Trophoblast cell (in vitro differentiated cells and primary cell): Measurements from ENCODE around the gene ARGFX.
"Not testable (repeated sequence)": the region's sequence is repeated elsewhere in the genome, so short reads cannot be mapped to it uniquely, and the experiment has no call there.

Source experiments
- DNase-seq, 2 donors: peaks; one replicate each; pipeline ENCODE4 v3.0.0-alpha.2; 2016
- H2AFZ ChIP-seq: 2 replicates; pipeline ENCODE4 v1.6.1; 2013; ENCODE audit warnings: low read length, moderate library complexity, mild to moderate bottlenecking; ENCODE audit not compliant: insufficient read depth, poor library complexity
- H2AK5ac ChIP-seq: 2 replicates; pipeline ENCODE4 v1.6.1; 2013; ENCODE audit warnings: mild to moderate bottlenecking, low read length
- H2BK120ac ChIP-seq: 2 replicates; pipeline ENCODE4 v1.6.1; 2013; ENCODE audit warnings: low read length, mild to moderate bottlenecking, moderate library complexity; ENCODE audit not compliant: insufficient read depth, poor library complexity
- H2BK12ac ChIP-seq: 2 replicates; pipeline ENCODE4 v1.6.1; 2013; ENCODE audit warnings: mild to moderate bottlenecking, low read length, moderate library complexity
- H2BK5ac ChIP-seq: 2 replicates; pipeline ENCODE4 v1.6.1; 2013; ENCODE audit warnings: low read length, low read depth, moderate library complexity, mild to moderate bottlenecking; ENCODE audit not compliant: poor library complexity
- H3K14ac ChIP-seq: 2 replicates; pipeline ENCODE4 v1.6.1; 2013; ENCODE audit warnings: mild to moderate bottlenecking, low read length
- H3K18ac ChIP-seq: 2 replicates; pipeline ENCODE4 v1.6.1; 2013; ENCODE audit warnings: mild to moderate bottlenecking, low read length
- H3K23ac ChIP-seq: 2 replicates; pipeline ENCODE4 v1.6.1; 2013; ENCODE audit warnings: low read length
- H3K27ac ChIP-seq: 2 replicates; pipeline ENCODE4 v1.5.1; 2013; ENCODE audit warnings: low read depth, mild to moderate bottlenecking, inconsistent platforms, low read length, moderate library complexity
- H3K27me3 ChIP-seq: 2 replicates; pipeline ENCODE4 v1.6.1; 2013; ENCODE audit warnings: inconsistent platforms, mild to moderate bottlenecking, low read length, moderate library complexity; ENCODE audit not compliant: insufficient read depth
- H3K36me3 ChIP-seq, 2 experiments: 1 replicate in 1 of 2; 2 replicates in 1 of 2; pipeline ENCODE4 v1.6.1; 2013; ENCODE audit warnings: low read length in 2 of 2, mild to moderate bottlenecking in 2 of 2, moderate library complexity in 1 of 2; ENCODE audit not compliant: insufficient read depth in 2 of 2, control insufficient read depth in 1 of 2
- H3K4ac ChIP-seq: 2 replicates; pipeline ENCODE4 v1.6.1; 2013; ENCODE audit warnings: low read depth, mild to moderate bottlenecking, low read length, moderate library complexity
- H3K4me1 ChIP-seq, 2 experiments: 1 replicate in 1 of 2; 2 replicates in 1 of 2; pipeline ENCODE4 v1.6.1; 2013; ENCODE audit warnings: low read length in 2 of 2, mild to moderate bottlenecking in 2 of 2, moderate library complexity in 1 of 2; ENCODE audit not compliant: insufficient read depth in 2 of 2, control insufficient read depth in 1 of 2
- H3K4me2 ChIP-seq: 2 replicates; pipeline ENCODE4 v1.6.1; 2013; ENCODE audit warnings: inconsistent platforms, mild to moderate bottlenecking, low read length, moderate library complexity
- H3K4me3 ChIP-seq: 2 replicates; pipeline ENCODE4 v1.5.1; 2013; ENCODE audit warnings: mild to moderate bottlenecking, low read depth, low read length, inconsistent platforms
- H3K79me1 ChIP-seq: one replicate; pipeline ENCODE4 v1.6.1; 2013; ENCODE audit warnings: low read length
- H3K79me2 ChIP-seq: 2 replicates; pipeline ENCODE4 v1.6.1; 2013; ENCODE audit warnings: low read length, mild to moderate bottlenecking; ENCODE audit not compliant: control insufficient read depth, insufficient read depth, poor library complexity
- H3K9ac ChIP-seq: 2 replicates; pipeline ENCODE4 v1.6.1; 2013; ENCODE audit warnings: mild to moderate bottlenecking, low read length
- H3K9me3 ChIP-seq: 2 replicates; pipeline ENCODE4 v1.6.1; 2013; ENCODE audit warnings: low read depth, mild to moderate bottlenecking, control low read depth, inconsistent platforms, low read length; ENCODE audit not compliant: insufficient read depth
- H4K12ac ChIP-seq: 2 replicates; pipeline ENCODE4 v1.6.1; 2013; ENCODE audit warnings: low read depth, mild to moderate bottlenecking, low read length, moderate library complexity
- H4K8ac ChIP-seq: 2 replicates; pipeline ENCODE4 v1.6.1; 2013; ENCODE audit warnings: low read depth, mild to moderate bottlenecking, low read length, moderate library complexity
- H4K91ac ChIP-seq: one replicate; pipeline ENCODE4 v1.6.1; 2013; ENCODE audit warnings: low read depth, mild to moderate bottlenecking, low read length, moderate library complexity
- WGBS: extraction: QIAGEN DNeasy Blood & Tissue Kit; methylation state at CpG from one replicate; pipeline ENCODE4 v1.1.7; 2013; ENCODE audit warnings: missing lambda C conversion rate; ENCODE audit not compliant: insufficient read length, insufficient coverage; ENCODE audit errors: extremely low coverage; 5-methylcytosine and 5-hydroxymethylcytosine counted together

The ARGFX gene

DNA sequence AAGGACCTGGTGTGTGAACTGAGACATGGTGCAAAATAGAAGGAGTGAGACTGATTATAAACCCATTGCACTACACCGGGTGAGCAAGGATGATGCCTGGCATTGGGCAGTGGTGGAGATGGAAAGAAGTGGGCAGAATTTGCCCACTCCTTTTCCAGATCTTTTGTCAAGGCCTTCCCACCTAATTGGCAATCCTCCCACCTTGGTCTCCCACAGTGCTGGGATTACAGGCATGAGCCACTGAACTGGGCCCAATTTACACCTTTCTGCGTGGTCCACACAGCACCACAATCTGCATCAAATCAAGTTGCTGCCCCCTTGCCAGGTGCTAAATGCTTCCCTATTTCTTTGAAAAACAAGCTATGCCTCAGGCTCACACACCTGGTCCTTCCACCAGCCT, 30.8 kb downstream of the ARGFX start:
- H3K9me3 ChIP-seq, result no peaks in the 10 kb centered on the region
- no peak overlapping the region for H4K8ac ChIP-seq
- H3K27ac ChIP-seq, result no peak overlapping the region
- no peaks in the 10 kb centered on the region for H3K36me3 ChIP-seq
- no peak for DNase-seq
- no peak overlapping the region for H3K14ac ChIP-seq
- H2BK12ac ChIP-seq, result no peak overlapping the region
- no peaks in the 10 kb centered on the region for H3K79me1 ChIP-seq
- WGBS, result no CpG with 5 or more reads among the region's 2 CpGs
- H3K18ac ChIP-seq, result no peak overlapping the region
- no peaks in the 10 kb centered on the region for H3K4me1 ChIP-seq
- H2BK120ac ChIP-seq, result no peak overlapping the region
- H4K12ac ChIP-seq, result no peak overlapping the region
- H4K91ac ChIP-seq, result no peak overlapping the region
- H3K4ac ChIP-seq, result no peak overlapping the region
- no peak overlapping the region for H2BK5ac ChIP-seq
- H3K79me2 ChIP-seq, result no peaks in the 10 kb centered on the region
- no peak overlapping the region for H2AFZ ChIP-seq
- H3K9ac ChIP-seq, result no peak overlapping the region
- no peak overlapping the region for H3K4me2 ChIP-seq
- H3K23ac ChIP-seq, result peak overlapping the region; percentile 80
- H2AK5ac ChIP-seq, result no peak overlapping the region
- H3K4me3 ChIP-seq, result no peak overlapping the region
- no peaks in the 10 kb centered on the region for H3K27me3 ChIP-seq

DNA sequence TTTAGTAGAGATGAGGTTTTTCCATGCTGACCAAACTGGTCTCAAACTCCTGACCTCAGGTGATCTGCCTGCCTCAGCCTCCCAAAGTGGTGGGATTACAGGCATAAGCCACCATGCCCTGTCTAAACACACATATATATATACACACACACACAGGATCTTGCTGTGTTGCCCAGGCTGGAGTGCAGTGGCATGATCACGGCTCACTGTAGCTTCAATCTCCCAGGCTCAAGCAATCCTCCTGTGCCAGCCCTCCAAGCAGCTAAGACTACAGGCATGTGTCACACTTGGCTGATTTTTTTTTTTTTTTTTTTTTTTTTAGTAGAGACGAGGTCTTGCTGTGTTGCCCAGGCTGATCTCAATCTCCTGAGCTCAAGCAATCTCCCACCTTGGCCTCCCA, 32.2 kb downstream of the ARGFX start:
- H3K79me1 ChIP-seq, DNase-seq, H3K14ac ChIP-seq, H2BK5ac ChIP-seq, H3K18ac ChIP-seq, H2BK12ac ChIP-seq, H3K4me2 ChIP-seq, H2AK5ac ChIP-seq, H3K4me1 ChIP-seq, H4K91ac ChIP-seq, H3K23ac ChIP-seq, H3K27me3 ChIP-seq, H4K8ac ChIP-seq, H3K36me3 ChIP-seq, H3K4me3 ChIP-seq, H4K12ac ChIP-seq, H3K79me2 ChIP-seq, H3K9me3 ChIP-seq, H2AFZ ChIP-seq, H2BK120ac ChIP-seq, H3K4ac ChIP-seq, H3K27ac ChIP-seq, H3K9ac ChIP-seq: not testable (repeated sequence)
- no CpG with 5 or more reads among the region's 2 CpGs for WGBS

DNA sequence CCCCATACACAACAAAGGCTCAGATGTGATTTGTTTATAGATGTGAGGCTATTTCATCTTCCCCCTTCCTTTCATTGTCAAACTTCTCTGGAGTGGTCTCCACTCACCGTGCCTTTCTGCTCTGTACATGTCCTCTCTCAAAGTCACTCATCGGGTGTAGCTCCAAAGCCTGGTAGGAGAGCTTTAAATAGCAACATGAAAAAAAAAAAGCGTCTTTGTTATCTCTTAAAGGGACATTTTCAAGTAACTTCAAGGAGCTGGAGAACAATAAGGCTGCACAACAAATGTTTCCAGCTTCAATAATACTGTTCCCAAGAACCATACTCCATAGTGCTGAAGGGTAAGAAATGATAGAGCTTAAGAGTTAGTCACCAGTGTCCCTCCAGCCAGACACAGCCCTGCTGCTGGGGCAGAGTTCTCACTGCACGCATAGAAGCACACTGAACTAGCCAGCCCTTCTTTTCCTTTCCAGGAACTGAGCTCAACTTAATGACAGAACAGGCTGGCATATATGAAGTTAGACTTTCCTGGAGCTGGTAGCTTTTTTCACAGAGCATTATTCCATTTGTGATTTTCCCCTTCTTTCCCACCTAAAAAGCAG, 33.6 kb downstream of the ARGFX start:
- Histone ChIP-seq H3K9me3 (no peaks in the 10 kb centered on the region), H3K27ac (no peak overlapping the region), H3K4me1 (no peaks in the 10 kb centered on the region), H2BK5ac (no peak overlapping the region), H3K9ac (no peak overlapping the region), H3K36me3 (no peaks in the 10 kb centered on the region), H4K12ac (no peak overlapping the region), H4K91ac (no peak overlapping the region), H3K4me3 (no peak overlapping the region), H3K4ac (no peak overlapping the region), H2AFZ (no peak overlapping the region), H3K23ac (no peak overlapping the region), H2BK120ac (no peak overlapping the region), H2BK12ac (no peak overlapping the region), H3K27me3 (no peaks in the 10 kb centered on the region), H4K8ac (no peak overlapping the region), H3K79me2 (no peaks in the 10 kb centered on the region), H3K18ac (no peak overlapping the region), H3K14ac (no peak overlapping the region), H3K79me1 (no peaks in the 10 kb centered on the region), H3K4me2 (no peak overlapping the region), H2AK5ac (no peak overlapping the region)
- DNase-seq, result no peak
- no CpG with 5 or more reads among the region's 4 CpGs for WGBS

DNA sequence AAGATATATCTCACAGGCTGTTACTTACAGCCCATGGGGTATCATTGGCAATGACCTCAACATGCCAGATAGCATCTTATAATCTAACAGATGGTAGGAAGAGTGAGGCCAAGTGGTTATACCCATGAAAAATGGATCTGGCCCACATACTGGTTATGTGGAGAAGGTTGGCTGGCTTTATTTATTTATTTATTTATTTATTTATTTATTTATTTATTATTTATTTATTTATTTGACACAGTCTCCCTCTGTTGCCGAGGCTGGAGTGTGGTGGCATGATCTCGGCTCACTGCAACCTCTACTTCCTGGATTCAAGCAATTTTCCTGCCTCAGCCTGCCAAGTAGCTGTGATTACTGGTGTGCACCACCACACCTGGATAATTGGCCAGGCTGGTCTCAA, 37.0 kb downstream of the ARGFX start:
- no peak overlapping the region for H3K18ac ChIP-seq
- no peaks in the 10 kb centered on the region for H3K36me3 ChIP-seq
- H3K4me2 ChIP-seq, result no peak overlapping the region
- no peak overlapping the region for H2AFZ ChIP-seq
- H3K27ac ChIP-seq, result no peak overlapping the region
- no peak overlapping the region for H3K4me3 ChIP-seq
- H3K9me3 ChIP-seq, result no peaks in the 10 kb centered on the region
- H4K91ac ChIP-seq, result no peak overlapping the region
- no peaks in the 10 kb centered on the region for H3K79me1 ChIP-seq
- no peak overlapping the region for H4K12ac ChIP-seq
- no peak for DNase-seq
- no peak overlapping the region for H2BK12ac ChIP-seq
- no CpG with 5 or more reads among the region's 2 CpGs for WGBS
- H2BK120ac ChIP-seq, result no peak overlapping the region
- no peak overlapping the region for H2BK5ac ChIP-seq
- no peak overlapping the region for H4K8ac ChIP-seq
- H3K4me1 ChIP-seq, result no peaks in the 10 kb centered on the region
- no peak overlapping the region for H2AK5ac ChIP-seq
- no peak overlapping the region for H3K4ac ChIP-seq
- H3K23ac ChIP-seq, result no peak overlapping the region
- H3K27me3 ChIP-seq, result no peaks in the 10 kb centered on the region
- no peaks in the 10 kb centered on the region for H3K79me2 ChIP-seq
- no peak overlapping the region for H3K14ac ChIP-seq
- no peak overlapping the region for H3K9ac ChIP-seq
